GM21528 (cell line): ENCODE results near the gene FGFBP1.

Experiments used
- ATAC-seq: cut with Tn5 transposase; IDR thresholded peaks from one replicate; pipeline ENCODE4 v1.9.1; 2021; ENCODE audit warnings: mild to moderate bottlenecking, moderate library complexity; ENCODE audit not compliant: unreplicated experiment, low FRiP score

The FGFBP1 gene

GRCh38 chr4:15938640-15939039 is at the start of gene FGFBP1:
Gene FGFBP1 (minus strand): TSS chr4:15938740. CDS start chr4:15936632, 2,108 bp downstream.
- ATAC-seq: no peak

- ATAC-seq: no peak
These were observed 49.7 kb upstream of the FGFBP1 start for GRCh38 chr4:15988222-15988621.

DNA sequence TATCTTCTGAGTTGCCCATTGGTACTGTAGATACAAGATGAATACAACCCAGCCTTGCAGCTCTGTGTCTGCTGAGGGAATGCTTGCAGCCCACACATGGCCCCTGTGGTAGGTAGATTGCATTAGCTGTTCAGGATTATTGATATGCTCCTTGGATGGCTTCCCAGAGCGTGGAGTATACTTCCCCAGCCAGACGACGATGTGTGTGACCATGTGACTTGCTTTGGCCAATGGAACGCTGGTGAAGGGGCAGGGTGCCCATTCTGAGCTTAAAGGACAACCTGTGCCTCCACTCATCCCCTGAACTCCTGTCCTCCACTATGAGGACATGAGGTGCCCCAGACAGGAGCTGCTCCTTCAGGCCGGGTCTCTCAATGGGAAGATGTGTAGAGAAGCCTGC is 48.4 kb upstream of the FGFBP1 start:
- no peak for ATAC-seq

DNA sequence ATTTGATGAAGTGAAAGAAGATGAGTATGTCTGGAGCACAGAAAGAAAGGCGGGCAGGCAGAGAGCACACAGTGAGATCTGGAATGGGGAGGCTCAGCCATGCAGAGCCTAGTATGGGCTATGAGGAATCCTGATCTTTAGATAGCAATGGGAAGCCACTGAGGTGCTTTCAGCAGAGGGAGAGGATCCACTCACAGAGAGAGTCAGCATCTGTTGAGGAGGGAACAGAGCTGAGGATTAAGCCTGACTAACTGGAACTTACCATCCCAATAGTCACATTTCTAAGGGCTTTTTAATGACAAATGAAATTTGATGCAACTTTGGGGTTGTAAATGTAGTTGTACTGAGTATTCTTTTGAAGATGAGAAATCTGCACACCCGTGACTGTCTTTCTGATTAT is 45.1 kb upstream of the FGFBP1 start:
- ATAC-seq: no peak

DNA sequence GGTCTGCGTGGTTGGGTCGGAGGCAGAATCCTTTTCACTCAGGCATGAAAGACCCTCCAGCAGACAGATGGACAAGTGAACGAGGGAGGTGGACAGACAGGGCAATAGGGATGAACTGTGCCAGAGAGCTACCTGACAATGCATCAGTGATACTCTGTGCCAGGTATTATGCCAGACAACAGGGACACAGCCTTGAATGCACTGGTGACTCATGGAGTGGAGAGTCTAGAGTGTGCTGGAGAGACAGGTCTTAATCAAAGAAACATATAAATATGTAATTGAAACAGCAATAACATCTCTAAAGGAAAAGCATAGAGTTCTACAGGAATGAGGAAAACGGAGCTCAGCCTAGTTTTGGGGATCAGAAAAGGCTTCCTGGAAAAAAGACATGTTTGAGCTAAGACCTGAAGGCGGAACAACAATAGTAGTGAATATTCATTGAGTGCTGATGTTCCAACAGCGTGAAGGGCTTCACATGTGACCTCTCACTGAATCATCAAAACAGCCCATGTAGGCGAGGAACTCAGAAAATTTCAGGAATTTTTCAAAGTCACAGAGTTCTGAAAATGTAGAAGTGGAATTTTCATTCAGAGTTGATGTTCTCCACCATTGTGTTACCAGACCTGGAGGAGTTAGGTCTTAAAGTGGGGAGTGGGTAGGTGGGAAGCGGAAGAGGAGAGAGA is 44.4 kb upstream of the FGFBP1 start:
- ATAC-seq: no peak

- ATAC-seq: no peak
These were observed 38.2 kb upstream of the FGFBP1 start for GRCh38 chr4:15976456-15977447.

GRCh38 chr4:15971068-15971801 is 32.7 kb upstream of the FGFBP1 start:
- no peak for ATAC-seq

GRCh38 chr4:15968551-15969300 is 30.2 kb upstream of the FGFBP1 start:
- no peak for ATAC-seq

DNA sequence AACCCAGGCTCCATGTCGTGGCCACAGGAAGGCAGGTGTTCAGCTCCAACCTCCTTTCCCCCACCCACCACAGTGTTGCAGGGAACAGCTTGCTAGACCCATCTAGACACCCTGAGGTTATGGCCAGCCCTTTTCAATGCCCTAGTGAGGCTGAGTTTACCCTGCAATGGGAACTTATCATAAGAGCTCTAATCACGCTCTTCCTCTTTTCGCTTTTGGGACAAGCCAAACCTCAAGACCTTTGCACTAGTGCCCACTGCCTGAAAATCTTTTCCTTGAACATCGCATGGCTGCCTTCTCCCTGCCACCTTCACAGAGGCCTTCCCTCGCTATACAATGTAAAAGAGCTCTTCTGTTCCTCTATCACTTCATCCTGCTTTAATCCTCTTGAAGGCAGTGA is 26.8 kb upstream of the FGFBP1 start:
- no peak for ATAC-seq

- ATAC-seq: no peak
These were observed 25.6 kb upstream of the FGFBP1 start for GRCh38 chr4:15964159-15964558.

DNA sequence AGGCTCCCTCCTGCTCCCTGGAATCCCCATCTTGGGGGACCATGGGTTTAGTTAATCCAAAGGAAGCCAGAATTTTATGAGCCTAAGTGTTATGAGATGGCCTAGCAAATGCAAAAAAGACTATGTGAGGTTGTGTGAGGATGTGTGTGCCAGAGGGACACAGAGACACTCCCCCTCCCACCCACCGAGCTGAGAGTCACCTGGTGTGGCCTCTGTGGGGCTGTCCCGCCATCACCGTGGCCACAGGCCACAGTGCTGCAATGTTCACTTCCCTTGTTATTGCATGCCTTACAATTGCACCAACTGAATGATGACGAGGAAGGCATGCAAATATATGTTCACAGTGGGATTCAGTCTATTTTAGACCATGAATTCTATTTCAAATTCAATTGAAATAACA is 25.0 kb upstream of the FGFBP1 start:
- no peak for ATAC-seq

DNA sequence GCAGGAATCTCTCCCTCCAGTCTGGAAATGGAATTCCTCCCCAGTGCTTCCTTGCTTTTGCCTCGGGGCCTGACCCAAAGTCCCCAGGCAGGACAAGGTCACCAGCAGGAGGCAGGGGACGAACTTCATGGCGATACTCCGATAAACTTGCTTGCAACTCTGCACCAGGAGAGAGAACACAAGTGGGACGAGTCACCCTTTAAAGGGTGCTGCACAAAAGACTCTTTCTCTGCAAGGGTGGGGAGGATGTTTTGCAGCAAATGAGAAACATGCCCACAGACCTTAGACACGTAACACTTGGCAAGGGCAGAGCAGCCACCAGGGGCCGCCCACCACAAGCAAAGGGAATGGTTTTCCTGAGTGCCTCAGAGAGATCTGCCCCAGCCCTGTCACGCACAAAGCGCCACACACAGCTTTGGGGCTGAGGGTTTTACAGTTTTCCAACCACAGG is 24.5 kb upstream of the FGFBP1 start, which contains the start of gene FGFBP2:
Gene FGFBP2, minus strand, starts transcription at position 175 of the 451 bp plus-strand sequence. Its CDS starts 46 bp downstream, at position 129.
- ATAC-seq: no peak

DNA sequence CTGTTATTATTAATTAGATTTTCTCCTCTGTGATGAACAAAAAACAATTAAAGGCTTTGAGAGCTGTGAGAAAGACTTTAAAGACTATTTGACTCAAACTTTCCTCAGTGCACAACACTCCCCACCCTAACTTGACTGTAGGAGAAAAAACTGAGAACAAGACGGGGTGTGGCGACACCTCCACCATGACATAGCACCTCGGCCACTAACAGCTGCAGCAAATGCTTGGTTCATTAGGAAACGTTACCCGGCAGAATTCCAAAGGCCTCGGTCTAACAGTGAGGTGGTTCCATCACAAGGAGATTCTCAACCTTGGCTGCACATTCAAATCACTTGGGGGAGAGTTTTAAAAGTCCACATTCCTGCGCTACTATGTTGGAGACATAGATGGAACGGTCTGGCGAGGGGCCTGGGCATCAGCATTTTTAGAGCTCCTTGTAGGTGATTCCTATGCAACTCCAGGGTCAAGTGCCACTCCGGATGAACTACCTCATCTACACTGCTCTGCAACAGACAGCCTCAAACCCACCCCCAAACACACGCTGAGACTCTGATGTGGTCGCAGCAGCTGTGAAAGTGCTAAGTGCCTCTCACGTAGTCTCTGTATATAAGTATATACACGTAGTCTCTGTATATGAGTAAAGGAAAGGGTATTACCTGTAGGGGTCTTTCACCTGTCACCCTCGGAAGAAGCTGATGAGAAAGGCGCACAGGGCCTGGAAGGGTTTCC is 23.4 kb upstream of the FGFBP1 start:
- ATAC-seq: no peak

- ATAC-seq: no peak
These were observed 20.0 kb upstream of the FGFBP1 start for GRCh38 chr4:15958562-15958961.

DNA sequence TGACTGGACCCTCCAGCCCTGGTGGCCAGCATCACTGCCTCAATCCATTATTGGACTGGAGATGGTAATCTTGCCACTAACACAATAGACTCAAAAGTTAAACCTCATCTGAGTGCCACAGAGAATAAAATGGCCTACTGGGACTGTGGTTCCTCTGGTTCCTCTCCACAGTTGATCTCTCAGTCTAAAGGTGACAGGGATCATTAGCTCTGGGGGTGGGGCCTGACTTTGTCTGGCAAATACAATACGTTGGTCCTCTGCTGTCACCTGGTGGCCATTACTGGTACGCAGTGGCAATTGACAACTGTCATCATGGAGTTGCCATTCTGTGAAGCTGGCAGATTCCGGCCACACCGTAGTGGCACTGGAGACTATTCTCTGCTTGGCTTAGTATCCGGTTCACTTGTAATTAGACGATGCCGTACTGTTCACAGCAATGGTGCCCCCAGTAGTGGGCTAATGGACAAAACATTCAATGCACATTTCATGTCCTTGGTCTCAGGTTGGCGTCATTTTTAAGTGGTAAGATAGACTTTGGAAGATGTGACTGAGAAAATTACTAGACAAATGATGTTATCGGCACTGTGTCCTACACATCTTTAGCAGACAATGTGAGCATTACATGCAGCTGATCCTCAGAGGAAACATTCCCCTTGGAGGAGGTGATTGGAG is 17.8 kb upstream of the FGFBP1 start:
- ATAC-seq: peak; percentile 91

- ATAC-seq: no peak
These were observed 17.1 kb upstream of the FGFBP1 start for GRCh38 chr4:15955670-15956069.

GRCh38 chr4:15953625-15954024 is 15.1 kb upstream of the FGFBP1 start:
- ATAC-seq: no peak

- ATAC-seq: no peak
These were observed 13.2 kb upstream of the FGFBP1 start for GRCh38 chr4:15951781-15952180.

- no peak for ATAC-seq
These were observed 10.3 kb upstream of the FGFBP1 start for GRCh38 chr4:15948826-15949225.
